GM19193 (cell line): ENCODE measurements around the gene COPE.

Experiments used
- POLR2A ChIP-seq: IDR thresholded peaks from 4 replicates; pipeline ENCODE4 v1.6.1; 2011; ENCODE audit not compliant: insufficient read depth, insufficient read length; ENCODE audit errors: extremely low read depth

Gene COPE

DNA sequence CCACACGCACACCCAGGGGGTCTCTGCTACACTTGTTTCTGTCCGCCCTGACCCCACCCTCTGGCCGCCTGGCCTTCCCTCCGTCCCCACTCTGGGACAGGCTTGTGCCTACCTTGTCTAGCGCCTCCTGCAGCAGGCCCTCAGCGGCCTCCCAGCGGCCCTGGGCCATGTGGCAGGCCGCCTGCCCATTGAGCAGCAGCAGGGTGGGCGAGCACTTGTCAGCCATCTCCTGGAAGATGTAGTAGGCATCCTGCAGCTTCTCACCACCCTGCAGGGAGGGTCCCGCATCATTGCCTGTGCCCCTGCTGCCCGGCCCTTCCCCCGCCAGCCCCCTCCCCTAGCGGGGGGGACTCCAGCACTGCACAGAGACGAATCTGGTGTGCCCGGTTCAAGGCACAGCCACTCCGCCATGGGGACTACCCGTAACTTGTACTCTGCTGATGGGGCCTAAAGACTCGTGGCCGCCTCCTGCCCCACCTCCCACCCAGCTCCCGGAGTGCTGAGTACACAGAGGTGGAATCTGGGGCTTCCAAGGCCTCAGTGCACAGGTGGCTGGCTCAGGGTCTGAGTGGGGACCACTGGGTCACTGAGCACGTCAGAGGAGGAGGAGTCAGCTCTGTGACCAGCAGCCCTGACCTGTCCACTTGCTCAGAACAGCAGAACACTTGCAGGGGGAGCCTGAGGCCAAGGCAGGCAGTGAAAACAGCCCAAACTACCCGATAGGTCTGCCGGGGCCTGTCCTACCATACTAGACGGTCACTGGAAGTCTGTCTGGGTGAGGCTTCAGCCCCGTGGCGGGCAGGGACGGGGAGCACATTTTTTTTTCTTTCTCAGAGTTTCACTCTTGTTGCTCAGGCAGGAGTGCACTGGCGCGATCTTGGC is 15.8 kb downstream of the COPE start:
- TF ChIP-seq POLR2A, result no peak

GRCh38 chr19:18901491-18901890 is 17.7 kb downstream of the COPE start:
- TF ChIP-seq POLR2A, result no peak

DNA sequence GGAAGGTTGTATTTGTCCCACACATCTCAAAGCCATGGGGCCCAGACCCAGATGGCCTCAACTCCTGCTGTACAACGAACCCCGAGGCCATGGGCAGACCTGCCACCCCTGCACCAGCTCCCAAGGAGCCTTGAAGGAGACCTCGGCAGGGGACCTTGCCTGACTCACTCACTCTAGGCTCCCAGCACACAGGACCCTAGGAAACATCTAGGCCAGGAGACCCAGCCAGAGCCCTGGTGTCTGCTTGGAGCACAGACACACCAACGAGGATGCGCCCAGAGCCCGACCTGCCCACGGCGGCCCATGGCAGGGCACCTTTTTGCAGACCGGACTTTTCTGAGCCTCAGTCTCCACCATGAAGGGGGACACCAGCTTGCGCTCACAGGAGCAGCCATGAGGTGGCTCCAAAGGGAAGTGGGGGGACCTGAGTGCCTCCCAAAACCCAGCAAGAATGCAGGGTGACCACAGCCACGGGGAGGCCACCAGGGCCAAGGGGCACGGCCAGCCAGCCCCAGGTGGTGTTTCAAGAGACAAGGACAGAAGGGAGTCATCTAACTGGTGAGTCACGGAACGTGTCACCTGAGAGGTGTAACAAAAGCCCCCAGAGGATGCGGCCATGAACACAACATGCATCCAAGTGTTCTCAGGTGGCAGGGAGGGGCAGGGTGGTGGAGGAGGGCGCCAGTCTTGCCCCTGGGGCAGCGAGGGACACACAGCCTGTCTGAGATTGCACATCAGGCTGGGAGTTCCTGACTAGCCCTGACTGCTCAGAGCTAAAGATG is 18.3 kb downstream of the COPE start:
- peak; percentile 22 for TF ChIP-seq POLR2A

- no peak for TF ChIP-seq POLR2A
Observed at GRCh38 chr19:18899624-18900560, 19.3 kb downstream of the COPE start.

GRCh38 chr19:18898607-18899408 is 20.4 kb downstream of the COPE start:
- no peak for TF ChIP-seq POLR2A

- TF ChIP-seq POLR2A, result no peak
Observed at GRCh38 chr19:18898081-18898606, 21.0 kb downstream of the COPE start.

DNA sequence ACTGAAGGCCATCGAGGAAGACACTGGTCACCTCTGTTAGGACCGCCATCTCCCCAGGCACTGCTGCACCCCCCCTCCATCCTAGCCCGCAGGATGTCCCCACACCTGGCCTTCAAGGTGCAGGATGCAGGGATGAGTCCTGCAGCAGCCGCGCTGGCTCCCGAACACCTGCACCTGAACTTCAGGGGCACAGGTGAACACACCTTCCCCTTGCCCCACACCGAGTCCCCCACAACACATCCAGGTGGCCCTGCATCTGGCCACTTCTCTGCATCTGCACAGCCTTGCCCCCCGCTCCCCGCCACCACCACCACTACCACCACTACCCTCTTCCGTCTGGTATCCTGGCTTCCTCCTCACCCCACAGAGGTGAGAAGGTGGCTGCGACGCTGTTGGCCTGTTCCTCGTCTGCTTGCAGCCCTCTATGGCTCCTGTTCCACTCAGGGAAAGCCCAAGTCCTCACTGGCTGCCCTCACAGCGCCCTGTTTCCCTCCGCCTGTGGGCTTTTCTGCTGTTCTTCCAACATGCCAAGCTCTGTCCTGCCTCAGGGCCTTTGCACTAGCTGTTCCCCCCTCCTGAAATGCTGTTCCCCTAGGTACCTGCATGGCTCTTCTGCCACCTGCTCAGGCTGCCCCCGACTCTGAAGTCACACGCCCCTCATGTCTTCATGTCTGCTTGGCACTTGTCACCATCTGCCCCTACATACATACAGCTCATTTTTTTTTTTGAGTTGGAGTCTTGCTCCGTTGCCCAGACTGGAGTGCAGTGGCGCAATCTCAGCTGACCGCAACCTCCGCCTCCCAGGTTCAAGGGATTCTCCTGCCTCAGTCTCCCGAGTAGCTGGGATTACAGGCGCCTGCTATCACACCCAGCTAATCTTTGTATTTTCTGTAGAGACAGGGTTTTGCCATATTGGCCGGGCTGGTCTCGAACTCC is 21.8 kb downstream of the COPE start:
- no peak for TF ChIP-seq POLR2A

DNA sequence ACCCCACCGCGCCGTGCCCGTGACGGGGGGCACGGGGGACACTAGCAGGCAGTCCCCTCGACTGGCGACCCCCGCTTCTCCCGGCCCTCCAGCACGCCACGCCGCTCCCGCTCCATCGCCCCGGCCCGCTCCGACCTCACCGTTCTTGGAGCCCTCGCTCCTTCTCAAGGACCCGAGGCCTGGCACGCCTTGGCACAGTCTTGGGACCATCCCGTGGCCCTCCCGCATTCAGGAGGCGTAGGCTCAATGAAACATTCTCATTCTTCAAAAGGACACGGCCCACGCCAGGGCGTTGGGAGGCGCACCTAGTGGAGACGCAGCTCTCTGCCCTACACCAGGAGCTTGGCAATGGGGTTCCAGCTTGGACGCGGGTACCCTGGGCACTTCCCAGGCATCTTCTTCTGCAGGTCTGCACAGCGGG is 22.8 kb downstream of the COPE start:
- TF ChIP-seq POLR2A, result no peak

GRCh38 chr19:18895824-18896341 is 23.3 kb downstream of the COPE start, which contains the start of gene CERS1:
Gene CERS1, minus strand, starts transcription at chr19:18896158. Its CDS starts 86 bp downstream, at chr19:18896072.
- TF ChIP-seq POLR2A, result no peak

DNA sequence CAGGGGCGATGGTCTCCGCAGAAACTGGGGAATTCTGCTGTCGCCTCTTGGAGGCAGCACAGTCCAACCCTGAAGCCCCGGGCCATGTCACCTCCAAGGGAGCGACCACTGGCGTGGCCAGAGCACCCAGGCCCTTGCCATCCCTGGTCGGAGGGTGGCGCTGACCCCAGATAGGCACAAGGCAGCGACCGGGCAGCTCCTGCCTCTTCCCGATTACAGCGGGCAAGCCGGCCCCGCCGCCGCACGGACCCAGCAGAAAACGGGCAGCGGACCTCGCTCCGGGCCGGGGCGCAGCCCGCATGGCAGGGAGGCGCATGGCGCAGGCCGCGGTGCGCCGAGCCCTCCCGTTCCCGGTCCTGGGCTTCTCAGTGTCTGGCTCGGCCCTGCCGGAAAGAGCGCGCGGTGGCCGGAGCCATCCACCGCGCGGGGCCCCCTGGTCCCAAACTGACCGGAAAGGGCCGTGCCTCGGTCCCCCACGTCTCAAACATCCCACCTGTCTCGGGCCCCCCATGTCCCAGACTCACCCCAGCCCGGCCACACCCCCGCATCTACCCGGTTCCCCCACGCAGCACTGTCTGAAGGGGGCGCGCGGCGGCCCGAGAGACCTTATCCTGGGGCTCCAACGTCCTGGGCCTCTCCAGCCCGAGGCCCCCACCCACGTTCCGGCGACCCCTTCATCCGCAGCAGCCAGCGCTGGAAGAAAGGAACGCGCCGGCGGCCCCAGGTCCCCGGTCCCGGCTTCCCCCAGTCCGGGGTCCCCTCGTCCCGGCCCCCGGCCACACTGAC is 24.0 kb downstream of the COPE start:
- no peak for TF ChIP-seq POLR2A

- no peak for TF ChIP-seq POLR2A
Observed at GRCh38 chr19:18894254-18895037, 24.7 kb downstream of the COPE start.

DNA sequence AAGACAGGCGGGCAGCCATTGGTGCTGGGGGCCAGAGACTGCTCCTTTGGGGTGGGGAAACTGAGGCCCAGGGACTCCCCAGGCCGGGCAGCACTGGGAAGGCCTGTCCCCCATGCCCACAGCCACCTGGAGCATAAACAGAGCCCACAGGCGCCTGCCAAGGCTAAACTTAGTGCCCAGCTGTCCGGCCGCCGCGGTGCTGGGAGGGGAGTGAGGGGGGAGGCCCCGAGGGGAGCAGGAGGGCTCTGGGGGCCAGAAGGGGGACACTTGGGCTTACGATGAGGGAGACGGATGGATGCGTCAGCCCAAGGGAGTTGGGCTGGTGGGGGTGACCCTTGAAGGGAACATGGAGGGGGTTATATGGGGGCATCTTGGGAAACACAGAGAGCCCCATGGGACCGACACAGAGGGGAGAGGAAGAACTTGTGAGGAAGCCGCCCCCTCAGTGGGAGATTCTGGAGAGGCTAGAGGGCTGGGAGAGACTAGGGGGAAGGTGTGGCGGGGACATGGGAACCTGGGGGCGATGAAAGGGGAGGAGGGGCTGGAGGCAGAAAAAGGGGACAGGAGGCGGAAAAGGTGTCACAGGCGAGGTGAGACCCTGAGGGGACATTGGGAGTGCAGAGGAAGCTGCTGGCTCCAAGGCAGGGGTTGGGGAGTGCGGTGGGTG is 25.5 kb downstream of the COPE start:
- no peak for TF ChIP-seq POLR2A
